ENCODE data around the gene PON2.

DNA sequence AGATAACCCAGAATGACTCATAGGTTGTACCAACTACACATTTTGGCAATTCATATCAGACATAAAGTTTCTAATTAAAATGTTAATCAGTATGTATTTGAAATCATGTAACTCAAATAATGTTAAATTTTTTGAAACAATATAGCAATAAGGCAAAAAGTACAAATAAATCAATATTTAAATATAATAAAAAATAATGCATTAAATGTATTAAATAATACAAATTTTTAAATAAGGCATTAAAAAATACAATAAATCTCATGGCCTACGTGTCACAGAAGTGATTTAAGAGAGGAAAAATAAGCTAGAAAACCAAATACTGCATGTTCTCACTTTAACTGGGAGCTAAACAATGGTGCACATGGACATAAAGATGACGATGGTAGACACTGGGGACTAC lies 9.1 kb downstream of the PON2 start:
- TF ChIP-seq POLR2A (IDR thresholded peaks at IDR 0.05; ENCODE audit: low read depth) (no peak), POLR2AphosphoS5 (IDR thresholded peaks at IDR 0.05) (no peak), EP300 (IDR thresholded peaks at IDR 0.05) (no peak)
- TF ChIP-seq, protein P1, sequence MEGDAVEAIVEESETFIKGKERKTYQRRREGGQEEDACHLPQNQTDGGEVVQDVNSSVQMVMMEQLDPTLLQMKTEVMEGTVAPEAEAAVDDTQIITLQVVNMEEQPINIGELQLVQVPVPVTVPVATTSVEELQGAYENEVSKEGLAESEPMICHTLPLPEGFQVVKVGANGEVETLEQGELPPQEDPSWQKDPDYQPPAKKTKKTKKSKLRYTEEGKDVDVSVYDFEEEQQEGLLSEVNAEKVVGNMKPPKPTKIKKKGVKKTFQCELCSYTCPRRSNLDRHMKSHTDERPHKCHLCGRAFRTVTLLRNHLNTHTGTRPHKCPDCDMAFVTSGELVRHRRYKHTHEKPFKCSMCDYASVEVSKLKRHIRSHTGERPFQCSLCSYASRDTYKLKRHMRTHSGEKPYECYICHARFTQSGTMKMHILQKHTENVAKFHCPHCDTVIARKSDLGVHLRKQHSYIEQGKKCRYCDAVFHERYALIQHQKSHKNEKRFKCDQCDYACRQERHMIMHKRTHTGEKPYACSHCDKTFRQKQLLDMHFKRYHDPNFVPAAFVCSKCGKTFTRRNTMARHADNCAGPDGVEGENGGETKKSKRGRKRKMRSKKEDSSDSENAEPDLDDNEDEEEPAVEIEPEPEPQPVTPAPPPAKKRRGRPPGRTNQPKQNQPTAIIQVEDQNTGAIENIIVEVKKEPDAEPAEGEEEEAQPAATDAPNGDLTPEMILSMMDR (IDR thresholded peaks at IDR 0.05), result no peak

Measured in esophagus muscularis mucosa (tissue), 4 donors.